Stimulated activated naive B cell treated with anti-CD40 and anti-IgM and Interleukin-4, amounts not matched to agents 10 μg/mL and 1 μg/mL and 100 μg/mL, for 72 hours (primary cell): Measurements from ENCODE around the gene CYREN.

Experiments
- ATAC-seq, 2 donors: fragments of 150-1000 bp; cut with Tn5 transposase; replicated peaks; 2 replicates each; pipeline ENCODE4 v1.10.0; 2021; ENCODE audit warnings: moderate library complexity in 1 of 2
- DNase-seq: peaks from one replicate; pipeline ENCODE4 v3.0.0; 2021
- H3K27ac Mint-ChIP-seq: one replicate; pipeline ENCODE4 v1.8.0; 2022; ENCODE audit warnings: mild to moderate bottlenecking, mixed read lengths
- H3K27me3 Mint-ChIP-seq, 2 donors: one replicate each; pipeline ENCODE4 v1.8.0; 2022; ENCODE audit warnings: mixed read lengths in 2 of 2
- H3K36me3 Mint-ChIP-seq, 2 donors: one replicate each; pipeline ENCODE4 v1.8.0; 2022; ENCODE audit warnings: mixed read lengths in 2 of 2, mild to moderate bottlenecking in 1 of 2
- H3K4me1 Mint-ChIP-seq, 2 donors: one replicate each; pipeline ENCODE4 v1.8.0; 2022; ENCODE audit warnings: mixed read lengths in 2 of 2, mild to moderate bottlenecking in 1 of 2
- H3K4me3 Mint-ChIP-seq, 2 donors: one replicate each; pipeline ENCODE4 v1.8.0; 2022; ENCODE audit warnings: mild to moderate bottlenecking in 2 of 2, mixed read lengths in 2 of 2, moderate library complexity in 1 of 2
- H3K9me3 Mint-ChIP-seq, 2 donors: one replicate each; pipeline ENCODE4 v1.8.0; 2022; ENCODE audit warnings: mixed read lengths in 2 of 2, mild to moderate bottlenecking in 1 of 2

The CYREN gene

DNA sequence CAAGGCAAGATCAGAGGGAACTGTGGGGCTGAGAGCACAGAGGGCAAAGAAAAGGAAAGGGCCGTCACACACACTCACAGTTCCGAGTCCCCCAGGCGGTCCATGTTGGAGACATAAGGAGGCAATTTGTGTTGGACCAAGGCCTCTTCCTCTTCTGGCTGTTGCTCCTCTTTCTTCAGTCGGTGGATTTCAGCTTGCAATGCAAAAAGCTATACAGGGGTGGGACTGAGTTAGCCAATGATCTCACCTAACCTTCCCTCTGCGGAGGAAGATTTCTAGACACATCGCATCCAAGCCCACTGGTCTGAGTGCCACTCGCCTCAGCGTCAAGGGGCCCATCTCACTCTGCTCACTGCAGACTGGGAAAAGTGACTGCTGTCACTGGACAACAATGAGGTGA, 35.3 kb upstream of the CYREN start:
- Mint-ChIP-seq H3K27ac (peak overlapping the region; percentile 82), H3K27me3 (no peaks in the 10 kb centered on the region), H3K9me3 (no peaks in the 10 kb centered on the region), H3K36me3 (peaks cover 75 to 92% of the 10 kb centered on the region in 2 donors), H3K4me1 (peaks cover 54 to 78% of the 10 kb centered on the region in 2 donors), H3K4me3 (peak overlapping the region; percentile 79 to 81)
- no peak for ATAC-seq
- no peak for DNase-seq

DNA sequence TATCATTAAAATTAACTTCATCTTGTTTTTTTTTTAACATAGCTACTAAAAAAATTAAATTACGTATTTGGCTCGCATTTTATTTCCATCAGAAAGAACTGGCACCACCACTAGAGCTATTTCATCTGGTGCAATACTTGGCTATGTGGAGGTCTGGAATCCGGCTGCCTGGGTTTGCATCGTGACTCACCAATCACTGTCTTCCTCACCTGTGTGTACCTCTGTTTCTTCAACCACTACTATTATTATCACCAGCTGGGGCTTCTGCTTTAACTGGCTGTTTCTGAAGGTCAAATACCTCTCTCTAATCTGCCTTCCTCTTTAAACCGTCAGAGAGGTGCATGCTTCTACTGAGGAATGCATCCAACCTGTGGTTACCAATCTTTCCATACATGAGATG, 34.4 kb upstream of the CYREN start:
- Mint-ChIP-seq H3K36me3 (peaks cover 80 to 89% of the 10 kb centered on the region in 2 donors), H3K9me3 (no peaks in the 10 kb centered on the region), H3K27ac (peak overlapping the region; percentile 53), H3K4me1 (peaks cover 57 to 74% of the 10 kb centered on the region in 2 donors), H3K27me3 (no peaks in the 10 kb centered on the region), H3K4me3 (peak overlapping the region; percentile 52 to 79)
- DNase-seq: no peak
- ATAC-seq: no peak

DNA sequence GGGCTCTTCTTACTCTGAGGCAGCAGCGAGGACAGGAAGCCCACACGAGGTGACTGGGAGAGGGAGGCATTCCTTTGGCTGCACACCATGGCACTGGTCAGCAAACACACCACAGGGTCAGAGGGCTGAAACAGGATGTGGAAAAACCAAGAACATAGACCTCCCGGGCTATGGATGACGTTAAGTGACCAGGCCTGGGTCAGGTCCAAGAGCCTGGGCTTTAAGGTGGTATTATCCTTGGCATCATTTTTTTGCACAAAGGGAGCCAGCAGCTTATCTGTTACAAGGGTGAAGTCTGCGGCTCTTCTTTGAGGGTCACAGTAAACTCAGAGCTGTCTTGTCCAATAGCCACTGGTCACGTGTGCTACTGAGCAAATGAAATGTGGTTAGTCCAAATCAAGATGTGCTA, 33.8 kb upstream of the CYREN start:
- Mint-ChIP-seq H3K9me3 (no peaks in the 10 kb centered on the region), H3K4me3 (peak overlapping the region; percentile 46 to 73), H3K27ac (peak overlapping the region; percentile 31), H3K36me3 (peaks cover 83 to 90% of the 10 kb centered on the region in 2 donors), H3K27me3 (no peaks in the 10 kb centered on the region), H3K4me1 (peaks cover 60 to 73% of the 10 kb centered on the region in 2 donors)
- DNase-seq (no peak), ATAC-seq (no peak)

DNA sequence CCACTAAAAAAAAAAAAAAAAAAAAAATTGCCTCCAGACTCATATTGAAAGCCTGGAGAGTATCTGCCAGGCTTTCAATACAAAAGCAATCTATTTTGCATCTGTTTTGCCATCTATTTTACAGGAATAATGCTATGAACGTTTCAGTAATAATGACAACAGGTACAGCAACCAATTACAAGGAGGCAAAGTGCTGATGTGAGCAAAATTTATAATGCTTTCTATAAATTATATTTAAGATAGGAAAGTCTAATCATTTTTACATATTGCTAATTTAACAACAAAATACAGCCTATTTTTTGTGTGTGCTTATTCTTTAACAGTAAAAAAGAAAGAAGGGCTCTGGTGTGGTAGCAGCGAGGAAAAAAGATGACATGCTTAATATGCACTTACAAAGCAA, 30.8 kb upstream of the CYREN start:
- ATAC-seq: no peak
- Mint-ChIP-seq H3K36me3 (peaks cover 82 to 91% of the 10 kb centered on the region in 2 donors), H3K27me3 (no peaks in the 10 kb centered on the region), H3K27ac (no peak overlapping the region), H3K9me3 (no peaks in the 10 kb centered on the region), H3K4me3 (no peak overlapping the region), H3K4me1 (peaks cover 56 to 67% of the 10 kb centered on the region in 2 donors)
- DNase-seq: no peak

DNA sequence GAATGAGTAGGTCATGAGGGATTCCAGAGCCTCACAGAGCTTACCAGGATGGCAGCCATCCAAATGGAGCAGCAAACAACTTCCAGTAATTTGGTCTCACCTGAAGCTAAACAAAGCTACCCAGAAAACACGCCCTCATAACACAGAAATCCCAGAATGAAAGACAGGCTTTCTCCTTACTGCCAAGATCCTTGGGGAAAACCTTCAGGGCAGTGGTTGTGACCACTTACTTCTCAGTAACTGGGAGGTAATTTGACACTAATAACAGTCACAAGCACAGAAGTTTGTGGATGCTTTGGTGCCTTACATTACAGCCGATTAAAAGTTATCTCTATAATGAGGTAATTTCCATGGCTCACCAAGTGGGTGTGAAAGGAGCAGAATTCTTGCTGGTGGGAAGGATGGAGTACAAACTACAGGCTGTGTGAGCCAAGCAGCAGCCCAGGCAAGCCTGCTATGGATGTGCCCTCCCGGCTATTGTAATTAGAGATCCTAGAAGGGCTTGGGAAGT, 30.4 kb upstream of the CYREN start:
- ATAC-seq (no peak), DNase-seq (no peak)
- no peak overlapping the region for H3K27ac Mint-ChIP-seq
- H3K4me1 Mint-ChIP-seq: peaks cover 55 to 65% of the 10 kb centered on the region in 2 donors
- H3K27me3 Mint-ChIP-seq: no peaks in the 10 kb centered on the region
- H3K36me3 Mint-ChIP-seq: peaks cover 82 to 91% of the 10 kb centered on the region in 2 donors
- H3K4me3 Mint-ChIP-seq: no peak overlapping the region
- no peaks in the 10 kb centered on the region for H3K9me3 Mint-ChIP-seq

DNA sequence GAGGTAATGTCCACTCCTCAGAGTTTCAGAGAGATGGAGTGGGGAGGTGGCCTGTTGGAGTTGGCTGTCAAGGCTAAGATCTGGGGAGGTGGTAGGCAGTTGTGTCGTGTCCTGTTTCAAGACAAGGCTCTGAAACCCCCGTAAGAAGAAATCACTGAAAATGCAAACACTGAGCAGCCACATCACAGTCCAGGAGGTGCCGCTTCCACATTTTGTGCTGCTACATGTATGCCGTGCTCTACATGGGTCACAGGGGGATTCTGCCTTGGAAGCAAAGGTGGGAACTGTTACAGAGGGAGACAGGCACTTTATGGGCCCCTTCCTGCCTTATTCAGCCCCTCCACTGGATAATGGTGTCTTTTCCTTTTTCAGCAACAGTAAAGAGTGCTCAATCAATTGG, 28.9 kb upstream of the CYREN start:
- Mint-ChIP-seq H3K4me1 (peaks cover 50 to 68% of the 10 kb centered on the region in 2 donors), H3K27me3 (no peaks in the 10 kb centered on the region), H3K9me3 (no peaks in the 10 kb centered on the region), H3K4me3 (no peak overlapping the region), H3K36me3 (peaks cover 83 to 93% of the 10 kb centered on the region in 2 donors), H3K27ac (peak overlapping the region; percentile 20)
- ATAC-seq (no peak), DNase-seq (no peak)

DNA sequence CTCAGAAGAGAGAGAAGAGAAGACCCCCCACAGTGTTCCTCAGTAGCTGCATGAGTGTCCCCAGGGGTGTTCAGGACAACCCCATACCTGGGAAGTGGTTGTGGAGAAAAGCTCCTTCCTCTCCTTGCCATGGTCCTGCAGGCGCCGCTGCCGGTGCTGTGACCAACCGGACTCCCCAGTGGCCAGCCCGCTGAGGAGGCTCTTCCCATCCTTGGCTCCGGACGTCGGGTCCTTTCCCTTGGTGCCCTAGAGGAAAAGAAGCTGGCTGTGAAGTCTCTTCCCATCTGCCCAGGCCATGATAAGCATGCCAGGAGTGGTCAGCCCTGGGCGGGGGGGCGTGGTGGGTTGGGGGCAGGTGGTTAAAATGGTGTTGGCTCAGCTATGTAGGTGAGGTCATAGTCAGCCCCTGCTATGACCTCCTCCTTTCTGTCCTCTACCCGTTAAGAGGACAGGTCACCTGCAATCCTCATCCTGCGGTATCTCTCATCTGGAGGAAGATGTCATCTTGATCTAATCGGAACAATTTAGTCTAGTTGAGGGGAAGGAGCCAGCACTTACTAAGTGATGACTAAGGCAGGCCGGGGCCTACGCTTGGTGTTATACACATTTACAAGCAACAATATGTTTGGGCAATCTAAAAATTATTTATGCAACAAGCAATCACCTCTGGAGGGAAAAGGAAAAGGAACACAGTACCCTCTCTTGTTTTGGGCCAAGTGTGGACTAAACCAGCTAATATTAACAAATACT, 27.6 kb upstream of the CYREN start:
- no peak for ATAC-seq
- Mint-ChIP-seq H3K27ac (no peak overlapping the region), H3K27me3 (no peaks in the 10 kb centered on the region), H3K36me3 (peaks cover 84 to 93% of the 10 kb centered on the region in 2 donors), H3K9me3 (no peaks in the 10 kb centered on the region), H3K4me1 (peaks cover 54 to 69% of the 10 kb centered on the region in 2 donors), H3K4me3 (no peak overlapping the region)
- DNase-seq: no peak

DNA sequence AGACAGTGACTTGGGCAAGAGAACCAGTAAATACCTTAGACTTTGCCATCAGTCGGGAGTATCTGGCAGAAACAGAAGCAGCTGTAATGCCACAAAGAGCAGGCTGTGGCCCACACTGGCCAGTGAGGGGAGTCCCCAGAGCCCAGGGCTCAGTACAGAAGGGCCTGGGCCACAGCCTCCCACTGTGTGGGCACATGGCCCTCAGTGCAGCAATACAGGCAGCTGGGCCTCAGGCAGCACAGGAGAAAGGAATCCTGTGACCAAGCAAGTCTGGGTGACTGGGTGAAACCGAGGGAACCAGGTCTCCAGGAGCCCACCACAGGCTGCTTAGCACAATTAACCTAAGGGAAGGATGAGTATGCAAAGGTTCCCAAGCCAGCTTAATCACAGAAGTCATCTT, 26.8 kb upstream of the CYREN start:
- ATAC-seq (peak in 1 of 2 donors; percentile 45), DNase-seq (no peak)
- no peak overlapping the region for H3K27ac Mint-ChIP-seq
- H3K4me1 Mint-ChIP-seq: peaks cover 54 to 69% of the 10 kb centered on the region in 2 donors
- peaks cover 84 to 93% of the 10 kb centered on the region in 2 donors for H3K36me3 Mint-ChIP-seq
- no peaks in the 10 kb centered on the region for H3K27me3 Mint-ChIP-seq
- no peaks in the 10 kb centered on the region for H3K9me3 Mint-ChIP-seq
- no peak overlapping the region for H3K4me3 Mint-ChIP-seq

DNA sequence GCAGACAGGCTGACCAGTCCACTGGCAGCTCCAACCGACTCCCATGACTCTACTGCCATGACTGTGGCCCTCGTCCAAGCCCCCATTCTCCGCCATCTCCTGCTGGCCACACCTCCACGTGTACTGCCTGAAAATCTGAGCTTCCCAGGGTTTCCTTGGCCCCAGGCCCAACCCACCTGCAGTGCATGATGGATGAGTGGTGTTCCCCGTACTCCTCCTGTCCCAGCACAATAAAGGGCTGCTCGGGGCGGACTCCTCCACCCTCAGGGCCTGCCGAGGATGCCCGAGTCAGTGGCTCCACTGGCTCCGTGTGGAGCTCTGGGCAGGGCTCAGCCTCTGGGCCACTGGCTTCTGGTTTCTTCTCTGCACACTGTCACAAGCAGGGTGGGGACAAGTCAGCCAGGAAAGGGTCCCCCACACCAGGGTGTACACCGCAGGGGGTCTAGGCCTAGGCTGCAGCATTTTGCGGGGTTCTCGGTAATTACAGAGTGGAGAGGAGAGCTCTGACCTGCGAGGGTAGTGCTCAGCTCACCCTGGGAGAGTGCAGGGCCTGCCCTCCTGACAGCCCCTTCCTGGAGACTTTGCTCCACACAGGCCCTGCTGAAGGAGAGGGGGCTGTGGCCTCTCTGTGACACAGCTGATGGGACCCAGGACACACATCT, 25.6 kb upstream of the CYREN start:
- Mint-ChIP-seq H3K4me1 (peaks cover 49 to 73% of the 10 kb centered on the region in 2 donors), H3K27me3 (no peaks in the 10 kb centered on the region), H3K9me3 (no peaks in the 10 kb centered on the region), H3K36me3 (peaks cover 86 to 94% of the 10 kb centered on the region in 2 donors), H3K4me3 (no peak overlapping the region), H3K27ac (peak overlapping the region; percentile 85)
- DNase-seq (no peak), ATAC-seq (no peak)

DNA sequence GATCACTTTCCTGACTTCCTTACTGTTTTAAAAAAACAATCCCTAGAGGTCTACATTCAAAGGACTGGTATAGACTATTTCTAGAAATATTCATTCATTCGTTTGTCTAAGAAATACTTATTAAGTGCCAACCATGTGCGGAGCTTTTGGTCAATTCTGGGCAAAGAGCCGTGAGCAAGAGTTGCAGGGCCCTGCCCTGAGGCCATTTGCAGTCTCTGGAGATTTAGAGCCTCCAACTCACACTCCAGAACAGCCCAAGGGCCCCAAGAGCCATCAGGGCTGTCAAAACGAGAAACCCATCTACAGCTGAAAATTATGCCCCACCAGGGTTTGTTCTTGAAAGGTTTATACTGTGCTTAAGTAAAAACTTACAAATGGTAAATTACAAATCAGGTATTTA, 24.6 kb upstream of the CYREN start:
- H3K4me3 Mint-ChIP-seq: no peak overlapping the region
- no peak for DNase-seq
- H3K27me3 Mint-ChIP-seq: no peaks in the 10 kb centered on the region
- H3K9me3 Mint-ChIP-seq: no peaks in the 10 kb centered on the region
- ATAC-seq: no peak
- H3K36me3 Mint-ChIP-seq: peaks cover 87 to 94% of the 10 kb centered on the region in 2 donors
- peaks cover 55 to 82% of the 10 kb centered on the region in 2 donors for H3K4me1 Mint-ChIP-seq
- H3K27ac Mint-ChIP-seq: no peak overlapping the region

DNA sequence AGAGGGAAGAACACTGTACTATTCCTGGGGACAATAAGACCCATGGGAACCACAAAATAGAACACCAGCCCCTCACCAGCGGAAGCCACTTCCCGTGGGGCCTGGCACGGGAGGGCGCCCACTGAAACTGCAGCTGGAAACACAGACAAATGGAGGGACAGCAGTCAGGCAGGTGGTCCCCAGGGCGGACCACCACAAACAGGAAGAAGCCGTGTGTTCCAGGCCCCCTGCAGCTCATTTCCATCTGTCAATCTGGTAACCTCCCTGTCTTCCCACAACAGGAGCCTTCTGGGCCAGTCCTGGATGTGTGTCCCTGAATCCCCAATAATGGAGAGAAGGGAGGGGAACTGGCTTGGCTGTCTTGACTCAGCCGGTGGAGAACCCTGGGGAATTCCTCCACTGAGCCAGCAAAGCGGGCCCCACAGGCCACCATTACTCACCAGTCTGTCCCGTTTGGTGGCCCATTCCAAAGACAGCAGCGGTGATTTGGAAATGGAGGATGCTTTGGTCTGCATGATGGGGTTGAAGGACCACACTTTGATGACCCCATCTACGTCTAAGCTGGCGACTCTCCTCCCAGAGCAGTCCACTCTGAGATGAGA, 24.1 kb upstream of the CYREN start:
- DNase-seq: no peak

DNA sequence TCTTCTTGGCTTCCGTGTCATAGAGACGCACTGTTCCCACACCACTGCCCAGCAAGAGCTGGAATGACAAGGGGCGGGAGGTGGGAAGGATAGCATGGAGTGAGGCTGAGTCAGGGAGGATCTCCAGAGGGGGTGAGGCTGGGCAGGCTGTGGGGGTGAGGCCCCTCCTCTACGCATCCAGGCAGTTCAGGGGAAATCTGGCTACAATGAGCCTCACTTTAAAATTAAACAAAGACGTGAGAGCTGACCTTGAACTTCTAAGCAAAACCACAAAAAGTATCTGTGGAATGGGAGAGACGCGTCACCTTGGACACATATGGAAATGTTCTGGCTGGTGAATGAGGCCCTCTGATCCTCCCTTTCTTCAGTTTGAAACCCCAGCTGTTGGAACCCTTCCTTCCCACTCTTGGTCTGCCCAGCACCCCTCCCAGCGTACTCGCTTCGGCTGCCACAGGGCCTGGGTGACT, 23.1 kb upstream of the CYREN start:
- DNase-seq: no peak
- peaks cover 92 to 97% of the 10 kb centered on the region in 2 donors for H3K36me3 Mint-ChIP-seq
- H3K4me1 Mint-ChIP-seq: peaks cover 60 to 87% of the 10 kb centered on the region in 2 donors
- H3K4me3 Mint-ChIP-seq: no peak overlapping the region
- H3K9me3 Mint-ChIP-seq: no peaks in the 10 kb centered on the region
- peak overlapping the region; percentile 48 for H3K27ac Mint-ChIP-seq
- ATAC-seq: no peak
- no peaks in the 10 kb centered on the region for H3K27me3 Mint-ChIP-seq

More for the DNA sequence above, 24.1 kb upstream of the CYREN start:
- peak overlapping the region; percentile 83 for H3K27ac Mint-ChIP-seq
- H3K9me3 Mint-ChIP-seq: no peaks in the 10 kb centered on the region
- H3K27me3 Mint-ChIP-seq: no peaks in the 10 kb centered on the region
- peaks cover 58 to 86% of the 10 kb centered on the region in 2 donors for H3K4me1 Mint-ChIP-seq
- peaks cover 90 to 97% of the 10 kb centered on the region in 2 donors for H3K36me3 Mint-ChIP-seq
- H3K4me3 Mint-ChIP-seq: no peak overlapping the region
- no peak for ATAC-seq

DNA sequence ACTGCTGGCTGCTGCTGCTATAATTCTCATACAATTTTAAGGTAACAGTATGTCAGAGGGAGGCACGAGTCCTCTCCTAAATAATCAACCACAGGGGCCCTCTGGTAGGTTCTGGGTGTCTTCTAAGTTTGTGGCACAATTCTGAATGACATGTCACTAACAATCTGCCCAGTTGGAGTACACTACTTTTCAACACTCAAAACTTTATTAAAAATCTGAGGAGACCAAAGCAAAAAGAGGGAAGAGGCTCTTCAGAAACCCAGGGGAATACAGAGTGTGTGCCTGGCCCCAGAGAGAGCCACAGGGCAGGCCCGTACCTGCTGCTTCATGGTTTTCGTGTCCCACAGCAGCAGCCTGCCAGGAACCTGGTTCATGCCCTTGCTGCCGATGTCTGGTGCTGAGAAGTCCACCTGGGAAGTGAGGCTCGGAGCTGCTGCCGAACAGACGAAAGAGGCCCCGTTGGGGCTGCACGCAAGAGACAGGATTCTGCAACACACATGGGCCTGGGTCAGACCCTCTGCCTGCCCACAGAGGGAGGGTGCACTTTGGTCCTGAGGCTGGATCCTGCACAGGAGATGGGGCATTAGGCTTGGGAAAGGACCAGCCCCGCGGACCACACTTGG, 22.5 kb upstream of the CYREN start:
- peak overlapping the region; percentile 48 for H3K27ac Mint-ChIP-seq
- H3K27me3 Mint-ChIP-seq: no peaks in the 10 kb centered on the region
- H3K9me3 Mint-ChIP-seq: no peaks in the 10 kb centered on the region
- ATAC-seq (no peak), DNase-seq (no peak)
- H3K36me3 Mint-ChIP-seq: peaks cover 94 to 99% of the 10 kb centered on the region in 2 donors
- H3K4me3 Mint-ChIP-seq: no peak overlapping the region
- peaks cover 63 to 89% of the 10 kb centered on the region in 2 donors for H3K4me1 Mint-ChIP-seq

DNA sequence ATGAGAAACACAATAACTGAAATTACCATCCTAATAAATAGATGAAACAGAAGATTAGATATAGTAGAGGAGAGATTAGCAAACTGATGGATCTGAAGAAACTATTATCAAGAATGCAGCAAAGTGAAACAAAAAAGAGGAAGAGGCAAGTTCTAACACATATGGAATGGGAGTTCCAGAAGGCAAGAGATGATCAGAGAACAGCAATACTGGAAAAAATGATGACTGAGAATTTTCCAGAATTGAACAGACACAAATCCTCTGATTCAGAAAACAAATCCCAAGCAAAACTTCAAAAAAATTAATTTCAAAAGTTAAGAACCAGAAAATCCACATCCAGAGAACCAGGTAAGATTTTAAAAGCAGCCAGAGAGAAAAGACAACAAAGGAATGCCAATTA, 20.2 kb upstream of the CYREN start:
- DNase-seq: no peak
- ATAC-seq: no peak
- Mint-ChIP-seq H3K9me3 (peaks cover 0 to 2% of the 10 kb centered on the region in 2 donors), H3K4me1 (peaks cover 68 to 92% of the 10 kb centered on the region in 2 donors), H3K4me3 (peak overlapping the region; percentile 0), H3K27ac (peak overlapping the region; percentile 1), H3K36me3 (peaks cover 92 to 99% of the 10 kb centered on the region in 2 donors), H3K27me3 (no peaks in the 10 kb centered on the region)
